OCI-LY7 (cell line): ENCODE measurements around the gene UFSP1.

ENCODE experiments used
- CTCF ChIP-seq: fragments of 200-600 bp; sonication (generic); conservative IDR thresholded peaks from 2 replicates; pipeline ENCODE4 v1.5.1; 2014; ENCODE audit warnings: mild to moderate bottlenecking, antibody characterized with exemption, low read length, moderate library complexity, mixed read lengths
- EZH2phosphoT487 ChIP-seq: fragments of 200-600 bp; sonication (generic); IDR thresholded peaks from 2 replicates; pipeline ENCODE4 v1.6.1; 2018; ENCODE audit warnings: low read depth, borderline replicate concordance, mild to moderate bottlenecking, mixed run types, antibody characterized with exemption, low read length, moderate library complexity, mixed read lengths

- no peak for TF ChIP-seq CTCF
- no peak for TF ChIP-seq EZH2phosphoT487
Observed at GRCh38 chr7:100888291-100888987, 1.1 kb downstream of the UFSP1 start.
